RCC 7860 (cell line): ENCODE results near the gene INO80.

Source experiments
- DNase-seq: peaks from one replicate; pipeline ENCODE4 v3.0.0-alpha.2; 2015; ENCODE audit warnings: low spot score
- FAIRE-seq: peaks from 2 replicates; lab custom pipeline; 2012; peaks lifted over from hg19 to GRCh38; lab: Jason Lieb, UNC

Gene INO80

GRCh38 chr15:41051139-41051538, 64.9 kb downstream of the INO80 start:
- DNase-seq, result no peak
- FAIRE-seq, result no peak

DNA sequence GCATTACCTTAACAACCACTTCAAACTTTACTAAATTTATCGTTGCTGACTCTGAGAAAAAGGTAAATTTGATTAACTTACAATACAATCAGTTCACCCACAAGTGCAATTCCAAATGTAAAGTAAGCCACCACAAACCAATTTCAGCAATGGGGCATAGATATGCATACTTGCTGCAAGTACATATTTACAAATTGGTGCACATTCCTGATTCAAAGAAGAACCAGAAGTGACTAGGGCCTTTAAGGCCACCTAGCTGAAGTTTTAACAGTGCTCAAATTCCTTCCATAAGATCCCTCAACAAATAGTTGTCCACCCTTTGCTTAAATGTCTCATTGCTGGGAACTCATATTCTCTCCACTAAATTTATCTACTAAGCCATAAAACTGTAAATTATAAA, 67.2 kb downstream of the INO80 start:
- FAIRE-seq (no peak), DNase-seq (no peak)

GRCh38 chr15:41048397-41048796, 67.7 kb downstream of the INO80 start:
- FAIRE-seq, result no peak
- DNase-seq, result no peak

- FAIRE-seq, result no peak
- no peak for DNase-seq
Observed at GRCh38 chr15:41047474-41047873, 68.6 kb downstream of the INO80 start.

DNA sequence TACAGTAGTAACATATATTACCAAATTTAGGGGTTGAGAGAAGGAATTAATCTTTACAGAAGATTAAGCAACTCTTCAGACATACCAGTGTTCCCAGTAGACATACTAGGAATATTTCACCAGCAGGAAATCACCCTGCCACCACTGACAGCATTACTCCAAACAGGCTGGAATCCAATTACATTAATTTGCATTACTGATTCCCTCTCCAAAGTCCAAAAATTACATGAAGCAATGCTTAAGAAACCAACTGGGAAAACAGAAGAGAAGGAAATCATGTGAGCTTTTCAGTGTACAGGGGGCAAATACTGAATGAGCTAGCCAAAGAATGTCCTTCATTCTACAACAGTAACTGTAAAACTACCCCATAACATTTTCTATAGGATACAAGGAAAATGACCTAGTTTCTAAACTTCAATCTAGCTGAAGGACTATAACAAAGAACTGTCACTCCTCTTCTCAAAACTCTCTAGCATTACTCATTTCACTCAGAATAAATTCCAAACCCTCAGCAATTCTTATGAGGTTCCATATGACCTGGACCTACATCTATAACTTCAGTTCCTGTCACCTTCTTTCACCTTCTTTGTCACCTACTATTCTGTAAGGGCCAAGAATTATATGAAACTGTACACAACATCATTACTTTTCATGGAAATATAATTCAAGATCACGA, 72.7 kb downstream of the INO80 start:
- FAIRE-seq (no peak), DNase-seq (no peak)

GRCh38 chr15:41042851-41043250, 73.2 kb downstream of the INO80 start:
- FAIRE-seq (no peak), DNase-seq (no peak)

DNA sequence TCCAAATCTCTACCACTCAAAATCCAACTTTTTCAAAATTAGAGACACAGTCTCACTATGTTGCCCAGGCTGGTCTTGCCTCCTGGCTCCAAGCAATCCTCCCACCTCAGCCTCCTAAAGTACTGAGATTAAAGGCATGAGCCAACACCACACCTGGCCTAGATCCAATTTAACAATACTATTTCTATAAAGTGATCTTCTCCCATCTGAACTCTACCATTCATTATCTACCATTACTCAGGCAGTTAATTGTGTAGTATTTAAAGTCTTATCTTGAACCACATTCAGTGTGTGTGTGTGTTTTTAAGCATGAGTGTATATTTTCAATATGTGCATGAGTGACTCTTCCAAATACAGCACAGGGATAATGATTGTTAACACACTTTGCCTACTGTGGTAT, 77.0 kb downstream of the INO80 start:
- FAIRE-seq, result no peak
- no peak for DNase-seq

DNA sequence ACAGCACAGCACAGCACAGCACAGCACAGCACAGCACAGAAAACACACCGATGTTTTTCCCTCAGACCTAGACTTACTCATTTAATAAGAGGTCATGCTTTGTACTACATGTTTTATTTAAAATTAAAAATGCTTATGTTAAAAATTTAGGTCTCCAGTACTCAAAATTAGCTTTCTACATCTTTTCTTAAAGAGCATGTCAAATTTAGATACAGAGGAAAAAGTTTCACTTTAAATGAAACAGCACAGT, 84.1 kb downstream of the INO80 start:
- DNase-seq, result no peak
- no peak for FAIRE-seq

DNA sequence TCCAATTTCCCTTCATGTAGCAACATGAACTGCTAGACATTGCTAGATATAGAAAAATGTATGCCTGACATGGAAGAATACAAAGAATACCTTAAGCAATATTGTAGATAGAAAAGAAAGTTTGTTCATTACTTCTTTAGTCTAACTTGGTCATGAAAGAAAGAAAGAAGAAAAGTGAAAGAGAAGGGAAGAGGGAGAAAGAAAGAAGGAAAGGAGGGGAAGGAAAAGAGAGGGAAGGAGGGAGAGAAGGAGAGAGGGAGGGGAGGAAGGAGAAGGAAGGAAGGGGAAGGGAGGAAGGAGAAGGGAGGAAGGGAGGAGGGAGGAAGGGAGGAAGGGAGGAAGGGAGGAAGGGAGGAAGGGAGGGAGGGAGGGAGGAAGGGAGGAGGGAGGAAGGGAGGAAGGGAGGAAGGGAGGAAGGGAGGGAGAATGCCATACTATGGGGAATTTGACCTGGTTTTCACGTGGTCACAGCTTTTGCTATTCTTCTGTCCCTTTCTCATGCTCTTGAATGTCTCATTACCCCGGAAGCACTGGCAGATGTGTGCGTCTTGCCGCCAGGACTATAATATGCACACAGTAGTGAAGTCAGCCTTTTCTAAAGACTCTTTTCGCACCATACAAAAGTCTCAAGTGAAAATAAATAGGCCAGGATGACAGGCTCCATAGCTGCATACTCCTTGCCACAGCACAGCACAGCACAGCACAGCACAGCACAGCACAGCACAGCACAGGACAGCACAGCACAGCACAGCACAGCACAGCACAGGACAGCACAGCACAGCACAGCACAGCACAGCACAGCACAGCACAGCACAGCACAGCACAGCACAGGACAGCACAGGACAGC, 84.6 kb downstream of the INO80 start:
- no peak for FAIRE-seq
- no peak for DNase-seq

DNA sequence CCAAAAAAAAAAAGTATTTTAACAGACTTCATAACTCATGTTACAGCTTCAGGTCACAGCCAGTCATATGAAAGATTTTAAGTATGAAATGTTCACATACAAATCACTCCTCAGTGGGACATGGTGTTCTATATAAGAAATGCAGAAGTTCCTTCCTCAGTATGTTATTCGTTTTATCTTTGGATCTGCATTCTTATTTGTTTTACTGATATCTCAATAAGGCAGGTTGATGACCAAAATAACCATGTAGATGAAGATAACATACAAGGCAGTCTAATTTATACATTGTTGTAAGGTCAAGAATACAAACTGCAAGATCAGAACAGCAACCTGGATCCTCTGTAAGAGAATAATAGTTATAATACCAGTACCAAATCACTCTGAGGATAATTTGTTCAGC, 87.2 kb downstream of the INO80 start:
- FAIRE-seq, result no peak
- DNase-seq, result no peak

- FAIRE-seq (no peak), DNase-seq (no peak)
Observed at GRCh38 chr15:41025393-41025792, 90.7 kb downstream of the INO80 start.

DNA sequence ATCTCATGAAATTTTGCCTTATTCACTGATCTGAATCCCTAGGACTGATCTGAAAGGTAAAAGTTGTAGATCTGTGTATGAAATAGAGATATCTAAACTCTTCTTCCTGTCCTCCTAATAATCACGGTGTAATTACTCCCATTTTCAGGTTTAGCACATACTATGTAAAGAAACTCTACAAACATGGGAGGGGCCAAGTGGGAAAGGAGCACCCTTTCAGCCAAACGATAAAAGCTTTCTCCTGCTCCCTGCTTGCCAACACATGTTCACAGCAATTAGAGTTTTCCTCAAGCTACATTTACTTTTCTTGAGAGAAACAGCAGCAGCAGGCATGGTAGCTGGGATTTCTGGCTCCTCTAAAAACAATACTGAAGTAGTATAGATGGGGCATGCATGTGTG, 91.2 kb downstream of the INO80 start:
- FAIRE-seq, result no peak
- DNase-seq, result no peak

DNA sequence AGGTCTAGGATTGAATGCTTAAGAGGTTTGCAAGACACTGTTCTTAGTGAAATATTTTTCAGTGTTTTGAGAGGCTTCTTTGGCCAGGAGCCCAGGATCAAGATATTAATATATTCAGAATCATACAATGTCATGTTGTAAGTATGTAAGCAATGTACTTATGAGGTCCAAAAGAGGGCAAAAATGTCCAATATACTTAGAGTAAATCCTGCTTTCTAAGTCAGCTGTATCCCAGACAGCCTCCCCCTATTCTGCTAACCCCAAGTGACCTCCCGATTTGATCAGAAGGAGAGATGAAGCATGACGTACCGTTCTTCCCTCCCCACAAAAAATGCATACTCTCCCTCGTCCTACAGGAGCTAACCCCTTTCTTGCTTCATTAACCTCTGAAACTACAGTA, 91.9 kb downstream of the INO80 start:
- no peak for DNase-seq
- no peak for FAIRE-seq

GRCh38 chr15:41022487-41023090, 93.5 kb downstream of the INO80 start:
- DNase-seq (no peak), FAIRE-seq (no peak)

- FAIRE-seq (no peak), DNase-seq (no peak)
Observed at GRCh38 chr15:41020829-41021228, 95.3 kb downstream of the INO80 start.

GRCh38 chr15:41020311-41020710, 95.8 kb downstream of the INO80 start:
- no peak for FAIRE-seq

GRCh38 chr15:41019174-41019573, 96.9 kb downstream of the INO80 start:
- no peak for FAIRE-seq
- no peak for DNase-seq

More at GRCh38 chr15:41020311-41020710, 95.8 kb downstream of the INO80 start:
- DNase-seq, result no peak

- no peak for DNase-seq
Observed at GRCh38 chr15:41018534-41018933, 97.5 kb downstream of the INO80 start.

GRCh38 chr15:41017066-41017735, 98.9 kb downstream of the INO80 start:
- DNase-seq, result no peak
- FAIRE-seq, result no peak

More at GRCh38 chr15:41018534-41018933, 97.5 kb downstream of the INO80 start:
- no peak for FAIRE-seq

GRCh38 chr15:41013691-41014414, 102.2 kb downstream of the INO80 start:
- no peak for DNase-seq
- FAIRE-seq, result no peak
